GM21447 (cell line): ENCODE measurements around the gene RAD51B.

Source experiments
- ATAC-seq: cut with Tn5 transposase; IDR thresholded peaks from one replicate; pipeline ENCODE4 v1.9.1; 2021; ENCODE audit not compliant: unreplicated experiment

Gene RAD51B

DNA sequence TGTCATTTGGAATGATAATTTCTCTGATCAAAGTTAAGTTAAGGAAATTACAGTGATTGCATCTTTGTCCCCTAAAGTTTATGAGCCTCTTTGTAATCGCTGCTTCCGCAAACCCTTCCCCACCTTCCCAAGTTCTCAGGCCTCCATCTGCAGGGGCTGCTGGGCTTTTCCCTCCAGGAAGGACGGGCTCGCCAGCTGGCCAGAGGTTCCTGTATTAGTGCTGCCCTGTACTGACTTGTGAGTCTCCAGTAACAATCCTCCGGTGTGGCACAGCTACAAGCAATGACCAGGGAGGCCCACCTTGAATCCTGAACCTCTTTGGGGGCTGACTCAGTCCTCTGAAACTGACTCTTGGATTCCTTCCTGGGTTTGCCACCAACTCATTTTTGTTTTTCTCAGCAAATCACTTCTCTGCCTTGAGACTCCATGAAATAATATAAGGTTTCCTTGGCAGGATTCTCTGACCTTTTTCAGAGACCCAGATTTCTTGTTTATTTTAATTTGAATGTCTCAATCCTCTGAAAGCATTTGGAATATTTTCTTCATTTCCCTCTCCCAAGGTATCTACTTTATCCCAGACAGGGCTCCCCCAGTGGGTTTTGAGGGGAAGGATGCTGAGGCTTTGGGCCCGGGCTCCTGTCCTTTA lies 574.7 kb downstream of the RAD51B start:
- no peak for ATAC-seq

DNA sequence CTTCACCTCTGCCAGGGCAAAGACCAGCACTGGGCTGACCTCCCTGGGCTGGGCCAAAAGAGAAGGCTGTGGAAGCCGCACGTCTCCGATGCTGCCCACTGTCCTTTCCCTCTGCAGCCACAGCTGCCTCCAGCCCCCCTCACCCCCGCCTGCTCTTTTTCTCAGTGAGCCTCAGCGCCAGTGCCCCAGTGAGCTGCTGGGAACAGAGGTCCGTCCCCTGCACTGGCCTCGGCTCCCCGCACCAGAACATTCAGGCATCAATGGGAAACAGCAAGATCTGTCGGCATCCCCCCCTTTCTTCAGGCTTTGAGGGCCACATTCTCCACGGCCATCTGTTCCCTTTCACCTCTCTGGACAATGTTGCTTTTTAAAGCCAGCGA lies 575.2 kb downstream of the RAD51B start:
- no peak for ATAC-seq

DNA sequence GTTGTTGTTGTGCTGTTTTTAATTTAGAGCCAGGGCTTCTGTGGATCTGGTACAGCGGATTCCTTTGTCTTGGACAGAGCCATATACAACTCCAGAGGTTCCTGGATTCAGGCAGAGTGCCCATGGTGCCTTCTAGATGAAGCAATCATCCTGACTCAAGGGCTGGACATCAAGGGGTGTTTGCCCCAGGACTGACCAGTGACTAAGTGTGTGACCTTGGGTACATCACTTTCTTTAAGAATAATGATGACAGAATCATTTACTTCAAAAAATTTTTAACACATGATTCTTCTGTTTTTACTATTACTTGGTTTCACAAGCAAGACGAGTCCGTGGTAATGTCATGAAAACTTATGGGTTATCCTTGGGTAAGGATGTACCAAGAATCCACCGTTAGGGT lies 576.0 kb downstream of the RAD51B start:
- no peak for ATAC-seq

DNA sequence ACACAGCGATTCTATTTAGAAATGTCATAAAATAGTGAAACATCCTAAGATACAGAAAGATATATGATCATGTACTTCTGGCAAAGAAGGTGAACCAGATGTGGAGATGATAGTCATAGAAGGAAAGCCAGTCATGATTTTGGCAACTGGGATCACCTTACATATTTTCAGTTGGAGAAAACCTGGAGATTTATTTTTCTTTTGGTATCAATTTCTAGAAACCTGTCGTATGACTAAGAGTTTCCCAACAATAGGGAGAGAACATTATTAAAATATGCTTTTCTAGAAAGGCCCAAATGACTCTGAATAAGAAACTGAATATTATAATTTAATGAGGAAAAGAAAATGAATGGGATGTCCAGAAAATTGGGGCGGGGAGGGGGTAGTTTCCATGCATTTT lies 576.9 kb downstream of the RAD51B start:
- ATAC-seq = no peak

DNA sequence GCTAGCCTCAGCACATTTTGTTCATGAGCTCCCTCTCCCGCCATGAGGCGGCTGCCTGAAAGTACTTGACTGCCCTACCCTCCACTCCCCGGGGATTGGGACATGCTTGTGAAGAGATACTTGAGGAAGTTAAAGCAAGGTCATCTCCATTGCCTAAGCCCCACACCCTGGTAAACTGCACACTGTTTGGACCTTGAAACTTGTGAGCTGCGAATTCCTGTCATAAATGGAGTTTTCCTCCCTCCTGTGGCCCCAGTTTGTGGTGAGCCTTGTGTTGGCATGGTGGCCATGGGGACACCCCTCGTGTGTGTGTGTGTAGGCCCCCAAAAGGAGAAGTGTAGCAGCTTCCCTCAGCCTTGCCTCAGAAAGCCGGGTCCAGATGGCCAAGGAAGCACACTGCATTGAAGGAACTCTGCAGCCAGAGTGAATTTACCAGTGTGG lies 577.8 kb downstream of the RAD51B start:
- ATAC-seq = no peak

DNA sequence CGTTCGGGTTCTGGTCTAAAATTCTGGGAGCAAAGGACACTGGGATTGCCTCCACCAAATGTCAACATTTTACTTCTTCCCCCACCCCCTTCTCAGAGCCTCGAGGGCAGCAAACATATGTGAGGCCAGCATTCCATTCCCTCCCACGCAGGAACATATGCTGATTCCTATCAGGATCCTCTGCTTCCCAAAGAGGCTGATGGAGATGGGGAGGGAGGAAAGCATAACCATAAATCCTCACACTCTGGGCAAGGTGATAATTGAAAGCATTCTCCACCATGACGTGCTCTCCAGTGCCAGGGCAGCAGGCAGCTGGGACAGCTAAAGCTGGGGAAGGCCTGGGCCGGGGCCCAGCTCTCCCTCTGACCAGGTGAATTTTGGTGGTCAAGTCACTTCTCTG lies 578.2 kb downstream of the RAD51B start:
- ATAC-seq = no peak

DNA sequence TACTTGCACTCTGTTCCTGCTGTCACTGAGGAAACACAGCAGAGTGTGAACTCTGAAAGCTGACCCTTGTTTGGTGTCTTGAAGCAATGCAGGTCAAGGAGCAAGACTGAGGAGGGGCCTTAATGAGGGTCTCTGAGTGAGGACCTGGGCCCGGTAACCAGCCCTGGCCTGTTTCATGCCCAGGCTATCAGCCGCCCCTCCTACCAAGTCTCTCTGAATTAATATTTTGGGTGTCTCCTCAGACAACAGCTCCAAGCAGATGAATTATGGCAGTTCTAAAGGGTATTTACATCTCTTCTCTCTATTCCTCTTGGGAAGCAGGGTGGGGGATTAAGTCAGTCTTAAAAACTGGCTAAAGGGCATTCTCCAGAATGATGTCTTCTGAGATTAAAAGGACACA lies 578.8 kb downstream of the RAD51B start:
- no peak for ATAC-seq

DNA sequence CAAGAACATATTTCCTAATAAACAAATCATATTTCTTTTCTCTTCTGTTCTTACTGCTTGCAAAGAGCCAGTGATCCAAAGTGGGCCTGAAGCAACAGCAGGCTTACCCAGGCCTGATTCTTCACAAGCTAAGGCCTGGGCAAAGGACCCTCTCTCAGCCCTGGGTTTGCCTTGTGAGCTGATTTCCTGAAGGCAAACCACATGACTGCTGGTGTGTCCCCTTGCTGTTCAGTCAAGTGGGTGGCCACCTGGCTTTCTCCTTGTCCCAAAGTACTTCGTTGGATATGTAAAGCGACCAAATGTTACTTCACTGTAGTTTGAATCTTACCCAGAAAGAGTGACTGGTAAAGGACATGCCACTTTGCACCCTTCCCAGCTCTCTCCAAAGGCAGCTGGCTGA lies 580.4 kb downstream of the RAD51B start:
- no peak for ATAC-seq

DNA sequence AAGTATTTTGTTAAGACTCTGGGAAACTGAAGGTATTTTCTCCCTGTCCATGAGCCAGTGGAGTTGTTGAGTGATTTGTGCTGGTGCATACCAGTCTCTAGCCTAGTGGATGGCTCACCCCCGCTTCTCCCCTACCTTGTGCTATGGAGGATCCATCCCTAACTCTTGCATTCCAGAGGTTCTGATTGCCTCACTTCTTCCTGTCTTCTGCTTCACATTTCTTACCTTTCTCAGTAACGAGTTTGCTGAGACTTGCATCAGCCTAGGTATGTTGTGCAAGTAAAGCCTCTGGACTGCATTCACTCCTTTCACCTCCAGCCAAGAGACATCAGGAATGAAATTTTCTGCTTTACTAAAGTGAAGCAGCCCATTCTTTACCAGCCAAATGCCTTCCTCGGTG lies 581.7 kb downstream of the RAD51B start:
- no peak for ATAC-seq

DNA sequence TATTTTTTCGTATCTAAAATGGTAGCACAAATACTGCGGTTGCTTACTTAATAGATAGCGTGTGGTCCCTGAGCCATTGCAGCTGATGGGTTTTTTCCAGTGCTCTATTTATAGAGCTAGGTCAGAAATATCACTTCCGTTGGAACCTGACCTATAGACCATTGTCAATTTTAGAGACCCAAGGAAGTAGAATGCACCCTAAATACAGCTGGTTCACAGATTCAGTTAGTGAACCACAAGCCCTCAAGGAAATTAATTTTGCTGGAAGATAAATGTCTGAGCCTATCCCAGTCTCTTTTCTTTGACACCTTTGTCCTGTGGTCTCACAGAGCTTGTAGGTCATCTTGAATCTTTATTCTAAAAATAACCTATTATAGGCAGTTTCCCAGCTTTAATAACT lies 582.3 kb downstream of the RAD51B start:
- peak; percentile 77 for ATAC-seq

DNA sequence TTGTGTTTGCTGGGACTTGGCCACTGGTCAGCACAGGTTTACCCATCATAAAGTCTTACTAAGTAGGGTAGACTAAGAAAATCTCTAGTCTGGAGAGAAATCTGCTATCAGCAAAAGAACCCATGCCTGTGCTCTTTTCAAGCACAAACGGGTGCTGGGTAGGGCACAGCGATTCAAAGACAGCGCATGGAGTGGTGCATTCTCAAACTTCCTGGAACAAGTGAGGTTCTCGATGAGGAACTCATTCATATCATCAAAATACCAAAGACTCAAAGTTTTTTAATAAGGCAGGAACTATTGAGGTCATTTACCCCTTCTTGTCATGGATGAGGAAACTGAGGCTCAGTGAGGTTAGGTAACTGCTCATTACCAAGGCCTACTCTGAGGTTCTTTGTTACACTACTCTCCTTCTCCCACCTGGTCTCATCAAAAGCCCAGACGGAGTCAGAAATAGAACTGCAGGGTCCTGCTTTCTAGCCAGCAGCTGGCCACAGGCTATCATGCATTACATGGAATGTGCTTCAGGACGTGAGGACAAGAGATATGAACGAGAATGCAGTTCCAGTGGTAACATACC lies 583.0 kb downstream of the RAD51B start:
- ATAC-seq = no peak

DNA sequence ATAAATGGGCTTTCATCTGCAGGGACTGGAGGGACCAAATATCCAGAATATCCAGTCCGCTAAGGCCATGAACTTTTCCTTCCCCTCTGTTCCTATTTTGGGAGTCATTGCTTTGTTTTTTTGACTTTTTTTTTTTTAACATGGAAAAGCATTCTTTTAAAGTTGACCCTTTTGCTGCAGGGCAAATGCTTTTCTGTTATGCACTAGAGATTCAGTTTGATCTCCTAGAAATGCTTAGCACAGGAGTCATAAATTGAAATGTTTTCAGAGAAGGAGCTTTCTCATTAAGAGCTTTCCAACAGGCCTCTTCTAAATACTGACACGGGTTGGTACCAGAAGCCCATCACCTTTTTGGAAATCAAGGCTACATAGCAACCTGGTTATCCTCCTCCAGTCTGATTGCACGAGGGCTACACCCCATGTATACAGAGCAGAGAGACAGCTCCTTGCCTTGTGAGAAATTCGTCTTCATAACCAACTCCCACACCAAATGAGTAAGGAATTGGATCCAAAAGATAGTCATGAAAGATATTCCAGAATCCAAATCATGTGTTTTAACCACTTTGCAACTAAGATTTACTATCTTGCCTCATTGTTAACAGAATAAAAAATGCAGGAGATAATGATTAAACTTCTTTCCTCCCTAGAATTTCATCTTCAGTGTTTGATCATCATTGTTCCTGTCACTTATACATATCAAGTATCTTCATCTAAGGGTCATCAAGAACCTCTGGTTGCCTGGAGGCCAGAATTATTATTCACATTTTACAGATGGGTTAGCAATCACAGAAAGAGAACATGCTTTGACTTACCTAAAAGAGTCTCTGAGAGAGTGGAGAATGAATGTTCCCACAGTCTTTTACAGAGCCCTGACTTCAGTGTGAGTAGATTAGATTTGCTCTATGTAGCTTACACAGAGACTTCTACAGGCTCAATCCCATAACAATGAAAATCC lies 583.9 kb downstream of the RAD51B start:
- ATAC-seq = no peak

DNA sequence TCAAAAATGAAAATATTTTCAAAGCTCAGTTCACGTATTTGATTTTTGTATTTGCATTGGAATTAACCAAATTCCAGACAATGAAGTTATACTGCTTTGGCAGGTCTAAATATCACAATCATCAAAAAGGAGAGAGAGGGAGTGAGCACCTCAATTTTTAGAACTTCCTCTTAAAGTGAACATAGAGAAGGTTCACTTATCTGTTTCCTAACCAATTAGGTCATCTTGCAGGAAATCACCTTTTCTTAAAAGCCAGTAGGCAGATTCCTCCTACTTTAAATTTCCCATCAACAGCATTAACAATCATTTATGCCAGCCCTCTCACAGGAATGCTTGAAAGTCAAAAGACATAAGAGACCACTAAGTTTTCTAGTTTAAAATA lies 584.6 kb downstream of the RAD51B start:
- ATAC-seq = no peak

DNA sequence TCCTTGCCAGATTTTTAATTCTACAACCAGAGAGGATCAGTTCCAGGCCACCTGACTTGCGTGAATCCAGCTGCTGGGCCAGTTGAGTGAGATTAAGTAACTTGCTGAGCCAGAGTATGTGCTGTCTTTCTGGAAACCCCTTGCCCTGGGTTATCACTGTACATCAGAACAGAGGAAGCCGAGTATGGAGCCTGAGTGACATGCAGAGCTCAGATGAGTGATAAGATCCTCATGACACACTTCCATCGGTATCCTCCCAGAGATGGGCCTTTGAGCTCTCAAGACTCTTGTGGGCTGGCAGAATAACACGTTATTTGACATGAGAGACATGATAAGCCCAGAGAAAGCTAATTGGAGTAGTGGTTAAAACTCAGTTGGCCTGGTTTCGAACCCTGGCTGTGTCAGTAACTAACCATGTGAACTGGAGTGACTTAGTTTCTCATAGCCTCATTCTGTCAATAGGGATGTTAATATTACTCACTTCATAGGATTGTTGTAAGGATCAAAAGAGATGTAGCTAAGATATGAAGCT lies 585.1 kb downstream of the RAD51B start:
- no peak for ATAC-seq

DNA sequence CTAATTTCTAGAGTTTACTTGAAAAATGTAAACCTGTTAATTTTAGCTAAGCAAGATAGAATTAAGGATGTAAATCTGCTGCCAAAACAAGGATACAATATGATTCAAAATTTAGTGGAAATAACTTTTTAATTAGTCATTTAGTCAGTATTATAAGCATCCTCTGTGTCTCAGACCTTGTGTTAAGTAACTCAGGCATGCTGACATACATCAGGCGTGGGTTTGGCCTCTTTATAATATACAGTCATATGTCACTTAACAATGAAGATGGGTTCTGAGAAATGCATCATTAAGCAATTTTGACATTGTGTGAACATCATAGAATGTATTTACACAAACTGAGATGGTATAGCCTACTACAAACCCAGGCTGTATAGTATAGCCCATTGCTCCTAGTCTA lies 586.4 kb downstream of the RAD51B start:
- ATAC-seq = no peak

DNA sequence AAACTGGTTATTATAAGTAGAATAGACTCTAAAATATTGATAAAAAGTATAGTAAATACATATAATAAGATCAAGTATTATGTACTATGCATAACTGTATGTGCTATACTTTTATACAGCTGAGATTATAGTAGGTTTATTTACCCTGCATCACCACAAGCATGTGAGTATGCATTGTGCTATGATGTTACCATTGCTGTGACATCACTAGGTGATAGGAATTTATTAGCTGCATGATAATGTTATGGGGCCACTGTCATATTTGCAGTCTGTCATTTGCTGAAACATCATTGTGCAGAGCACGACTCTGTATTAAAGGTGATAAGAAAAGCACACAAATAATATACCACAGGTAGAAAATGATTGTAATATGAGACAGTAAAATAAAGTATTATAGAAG lies 587.7 kb downstream of the RAD51B start:
- ATAC-seq = no peak

DNA sequence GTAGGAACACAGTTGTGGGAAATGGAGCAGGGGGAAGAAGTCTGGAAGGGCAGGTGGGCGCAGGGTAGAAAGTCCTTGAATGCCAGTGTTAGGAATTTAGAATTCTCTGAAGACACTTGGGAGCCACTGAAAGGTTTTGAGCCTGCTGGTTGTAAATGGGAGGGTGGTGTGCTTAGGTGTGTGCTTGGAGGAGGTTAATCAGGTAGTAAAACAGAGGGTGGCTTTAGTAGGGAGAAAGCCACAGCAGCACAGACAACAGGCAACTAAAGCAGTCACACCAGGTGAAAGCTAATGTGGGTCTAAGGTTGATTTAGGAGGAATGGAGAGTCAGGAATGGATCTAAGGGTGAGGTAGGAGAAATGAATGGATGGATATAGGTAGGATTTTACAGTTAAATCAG lies 588.2 kb downstream of the RAD51B start:
- ATAC-seq = no peak

DNA sequence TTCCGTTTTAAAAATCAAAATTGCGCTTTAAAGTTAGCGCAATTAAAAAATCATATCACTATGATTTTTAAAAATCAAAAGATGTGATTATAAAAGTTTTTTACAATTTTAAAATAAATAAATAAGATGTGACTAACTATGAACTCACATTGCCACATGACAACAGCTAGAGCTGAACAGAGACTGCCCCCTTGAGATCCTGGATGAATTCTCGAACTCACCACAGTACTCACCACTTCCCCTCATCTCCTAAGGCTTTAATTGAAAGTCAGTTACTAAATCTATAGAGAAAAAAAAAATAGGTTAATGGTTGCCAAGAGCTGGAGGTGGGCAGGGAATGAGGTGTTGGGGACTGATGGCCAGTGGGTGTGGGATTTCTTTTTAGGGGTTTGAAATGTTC lies 589.1 kb downstream of the RAD51B start:
- ATAC-seq = no peak

DNA sequence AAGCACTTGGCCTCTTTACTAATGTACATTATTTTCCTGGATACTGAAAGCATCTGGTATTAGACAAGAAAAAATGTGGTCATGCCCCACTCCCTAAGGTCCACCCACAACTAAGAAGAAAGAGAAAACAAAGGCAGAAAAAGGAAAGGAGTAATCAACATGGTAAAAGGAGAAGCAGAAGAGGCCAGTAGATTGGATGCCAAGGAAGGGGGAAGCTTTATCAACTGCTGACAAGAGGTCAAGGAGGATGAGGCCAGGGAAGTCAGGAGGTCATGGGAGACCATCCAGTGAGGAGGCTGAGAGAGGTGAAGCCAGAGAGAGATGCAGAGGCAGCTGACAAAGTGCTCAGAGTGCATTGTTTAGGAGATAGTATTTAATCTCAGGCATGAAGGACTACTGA lies 589.8 kb downstream of the RAD51B start:
- no peak for ATAC-seq

DNA sequence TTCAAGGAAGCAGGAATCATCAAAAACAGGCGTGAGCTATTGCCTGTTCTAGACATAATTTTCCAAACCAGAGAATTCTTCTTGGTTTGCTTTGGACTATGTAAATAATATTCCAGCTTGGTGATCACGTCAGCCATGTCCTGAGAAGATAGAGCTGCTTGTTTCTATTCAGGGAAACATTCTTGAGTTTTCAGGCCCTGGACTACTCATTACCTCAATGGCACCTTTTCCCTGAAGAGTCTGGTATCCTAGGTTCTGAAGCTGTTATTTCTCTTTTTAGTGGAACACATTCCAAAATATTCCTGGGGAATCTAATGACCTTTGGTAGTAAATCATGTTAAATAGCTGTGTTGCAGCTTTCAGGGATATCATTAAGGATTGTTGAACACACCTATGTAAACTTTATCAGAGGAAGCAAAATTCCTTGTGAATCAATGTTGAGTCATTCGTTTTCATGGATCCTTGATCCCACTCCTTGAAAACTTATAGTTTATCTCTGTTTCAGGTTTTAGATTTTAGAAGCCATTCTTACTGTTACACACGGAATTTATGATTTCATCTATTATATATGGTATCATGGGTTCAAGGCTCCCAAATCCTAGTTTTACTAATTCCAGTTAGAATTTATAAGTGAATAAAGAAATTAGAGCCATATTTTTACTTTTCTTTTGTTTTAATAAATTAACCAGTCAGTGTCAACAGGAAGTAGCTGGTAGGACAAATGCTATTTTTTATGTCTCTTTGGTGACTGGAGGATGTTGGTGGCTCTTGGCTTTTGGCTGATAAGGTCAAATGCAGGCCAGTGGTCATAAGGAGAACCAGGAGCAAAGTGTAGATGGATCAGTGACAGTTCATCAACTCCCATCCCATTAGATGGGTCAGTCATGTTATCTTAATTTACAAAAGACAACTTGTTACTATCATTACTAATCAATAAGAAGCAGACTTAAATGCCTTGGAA lies 593.2 kb downstream of the RAD51B start:
- no peak for ATAC-seq

DNA sequence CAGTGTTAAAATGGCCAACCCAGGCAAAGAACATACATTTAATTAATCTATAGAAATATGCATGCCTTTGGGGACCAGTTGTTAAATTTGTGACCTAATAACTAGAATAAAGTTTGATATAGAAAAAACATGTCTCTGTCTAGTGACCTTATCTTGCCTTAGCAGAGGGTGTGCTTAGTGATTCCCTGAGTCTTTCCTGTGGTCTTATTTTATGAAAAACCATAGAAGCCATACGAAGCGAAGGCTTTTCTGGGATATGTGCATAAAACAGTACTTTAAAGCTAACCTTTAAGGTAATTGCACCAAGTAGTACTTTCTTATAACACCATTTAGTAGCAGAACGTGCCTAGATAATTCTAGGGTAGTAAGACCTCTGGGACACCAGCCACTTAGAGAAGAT lies 593.9 kb downstream of the RAD51B start:
- ATAC-seq = no peak
